Activated CD4-positive, alpha-beta T cell treated with anti-CD3 and anti-CD28 coated beads, Interleukin-2, amount 10 ng/mL, durations not matched to agents 24 days and 14 days (primary cell): Measurements from ENCODE around the gene CELSR2. TPM values are rescaled to one million over a fixed set of nuclear protein-coding genes. Genes with fewer than 3 reads are reported as not detected.

Source experiments
- DNase-seq: peaks from one replicate; pipeline ENCODE4 v3.0.0; 2022
- H3K27ac Mint-ChIP-seq: one replicate; pipeline ENCODE4 v1.8.0; 2022; ENCODE audit warnings: mild to moderate bottlenecking, mixed read lengths
- H3K27me3 Mint-ChIP-seq: one replicate; pipeline ENCODE4 v1.8.0; 2022; ENCODE audit warnings: mixed read lengths
- H3K36me3 Mint-ChIP-seq: one replicate; pipeline ENCODE4 v1.8.0; 2022; ENCODE audit warnings: low read depth, mild to moderate bottlenecking, mixed read lengths
- H3K4me1 Mint-ChIP-seq: one replicate; pipeline ENCODE4 v1.8.0; 2021; ENCODE audit warnings: mixed read lengths
- H3K4me3 Mint-ChIP-seq: one replicate; pipeline ENCODE4 v1.8.0; 2022; ENCODE audit warnings: mild to moderate bottlenecking, moderate library complexity, mixed read lengths
- H3K9me3 Mint-ChIP-seq: one replicate; pipeline ENCODE4 v1.8.0; 2021; ENCODE audit warnings: mixed read lengths
- intact Hi-C: fragments of 100-400 bp; cut with micrococcal nuclease; formaldehyde crosslinking; loops from one replicate; pipeline ENCODE4 v1.15.1; 2023
- total RNA-seq: library from RNA; stranded (reverse); gene quantifications from 2 replicates; pipeline ENCODE4 v1.2.3, GENCODE V29; 2022

Gene CELSR2
- total RNA-seq, 1 donor from 2014 or later = 4.1 TPM

- H3K4me1 Mint-ChIP-seq = peaks cover 4% of the 10 kb centered on the region
- peaks cover 14% of the 10 kb centered on the region for H3K27me3 Mint-ChIP-seq
- H3K27ac Mint-ChIP-seq = no peak overlapping the region
- no peaks in the 10 kb centered on the region for H3K9me3 Mint-ChIP-seq
- DNase-seq = no peak
- H3K36me3 Mint-ChIP-seq = no peaks in the 10 kb centered on the region
- intact Hi-C loops = no loop called here
- H3K4me3 Mint-ChIP-seq = peak overlapping the region; percentile 62
Measured at GRCh38 chr1:109250454-109251276, 1.3 kb downstream of the CELSR2 start.

GRCh38 chr1:109251277-109252166 is 2.2 kb downstream of the CELSR2 start:
- no peaks in the 10 kb centered on the region for H3K36me3 Mint-ChIP-seq
- no peaks in the 10 kb centered on the region for H3K9me3 Mint-ChIP-seq
- peaks cover 15% of the 10 kb centered on the region for H3K27me3 Mint-ChIP-seq
- intact Hi-C loops = no loop called here
- peak overlapping the region; percentile 30 for H3K4me3 Mint-ChIP-seq
- no peak for DNase-seq
- H3K4me1 Mint-ChIP-seq = peaks cover 4% of the 10 kb centered on the region
- no peak overlapping the region for H3K27ac Mint-ChIP-seq

GRCh38 chr1:109252167-109252892 is 3.0 kb downstream of the CELSR2 start:
- peaks cover 12% of the 10 kb centered on the region for H3K27me3 Mint-ChIP-seq
- intact Hi-C loops = no loop called here
- H3K4me1 Mint-ChIP-seq = peaks cover 4% of the 10 kb centered on the region
- H3K36me3 Mint-ChIP-seq = no peaks in the 10 kb centered on the region
- no peaks in the 10 kb centered on the region for H3K9me3 Mint-ChIP-seq
- no peak for DNase-seq
- H3K4me3 Mint-ChIP-seq = no peak overlapping the region
- no peak overlapping the region for H3K27ac Mint-ChIP-seq

- no peaks in the 10 kb centered on the region for H3K9me3 Mint-ChIP-seq
- H3K4me3 Mint-ChIP-seq = no peak overlapping the region
- DNase-seq = no peak
- intact Hi-C loops = no loop called here
- no peaks in the 10 kb centered on the region for H3K36me3 Mint-ChIP-seq
- peaks cover 12% of the 10 kb centered on the region for H3K27me3 Mint-ChIP-seq
- no peak overlapping the region for H3K27ac Mint-ChIP-seq
- peaks cover 4% of the 10 kb centered on the region for H3K4me1 Mint-ChIP-seq
Measured at GRCh38 chr1:109252893-109253802, 3.8 kb downstream of the CELSR2 start.

- Mint-ChIP-seq H3K36me3 (no peaks in the 10 kb centered on the region), H3K4me1 (peaks cover 4% of the 10 kb centered on the region), H3K27me3 (peaks cover 12% of the 10 kb centered on the region), H3K4me3 (no peak overlapping the region), H3K27ac (no peak overlapping the region), H3K9me3 (no peaks in the 10 kb centered on the region)
- DNase-seq = no peak
- intact Hi-C loops = no loop called here
Measured at GRCh38 chr1:109253803-109254620, 4.7 kb downstream of the CELSR2 start.

- H3K4me1 Mint-ChIP-seq = peaks cover 2% of the 10 kb centered on the region
- no peak overlapping the region for H3K27ac Mint-ChIP-seq
- peaks cover 12% of the 10 kb centered on the region for H3K27me3 Mint-ChIP-seq
- intact Hi-C loops = no loop called here
- DNase-seq = no peak
- no peaks in the 10 kb centered on the region for H3K36me3 Mint-ChIP-seq
- H3K4me3 Mint-ChIP-seq = no peak overlapping the region
- no peaks in the 10 kb centered on the region for H3K9me3 Mint-ChIP-seq
Measured at GRCh38 chr1:109254621-109255096, 5.3 kb downstream of the CELSR2 start.

GRCh38 chr1:109255097-109255651 is 5.8 kb downstream of the CELSR2 start:
- Mint-ChIP-seq H3K27me3 (peaks cover 12% of the 10 kb centered on the region), H3K36me3 (no peaks in the 10 kb centered on the region), H3K4me3 (no peak overlapping the region), H3K4me1 (peaks cover 2% of the 10 kb centered on the region), H3K27ac (no peak overlapping the region), H3K9me3 (no peaks in the 10 kb centered on the region)
- DNase-seq = no peak
- intact Hi-C loops = no loop called here

- peaks cover 11% of the 10 kb centered on the region for H3K27me3 Mint-ChIP-seq
- intact Hi-C loops = no loop called here
- no peak for DNase-seq
- H3K4me1 Mint-ChIP-seq = peaks cover under 1% of the 10 kb centered on the region
- no peaks in the 10 kb centered on the region for H3K9me3 Mint-ChIP-seq
- no peaks in the 10 kb centered on the region for H3K36me3 Mint-ChIP-seq
- H3K4me3 Mint-ChIP-seq = no peak overlapping the region
- H3K27ac Mint-ChIP-seq = no peak overlapping the region
Measured at GRCh38 chr1:109255678-109256077, 6.3 kb downstream of the CELSR2 start.

GRCh38 chr1:109256085-109256484 is 6.7 kb downstream of the CELSR2 start:
- DNase-seq = no peak
- intact Hi-C loops = no loop called here
- H3K27ac Mint-ChIP-seq = no peak overlapping the region
- peaks cover 8% of the 10 kb centered on the region for H3K27me3 Mint-ChIP-seq
- no peaks in the 10 kb centered on the region for H3K36me3 Mint-ChIP-seq
- H3K4me3 Mint-ChIP-seq = no peak overlapping the region
- H3K4me1 Mint-ChIP-seq = no peaks in the 10 kb centered on the region
- H3K9me3 Mint-ChIP-seq = no peaks in the 10 kb centered on the region

GRCh38 chr1:109256971-109257681 is 7.8 kb downstream of the CELSR2 start:
- no peak for DNase-seq
- H3K27me3 Mint-ChIP-seq = peaks cover 3% of the 10 kb centered on the region
- intact Hi-C loops = no loop called here
- H3K4me3 Mint-ChIP-seq = no peak overlapping the region
- H3K9me3 Mint-ChIP-seq = no peaks in the 10 kb centered on the region
- no peaks in the 10 kb centered on the region for H3K4me1 Mint-ChIP-seq
- H3K36me3 Mint-ChIP-seq = no peaks in the 10 kb centered on the region
- no peak overlapping the region for H3K27ac Mint-ChIP-seq

- no peaks in the 10 kb centered on the region for H3K4me1 Mint-ChIP-seq
- H3K36me3 Mint-ChIP-seq = no peaks in the 10 kb centered on the region
- H3K9me3 Mint-ChIP-seq = no peaks in the 10 kb centered on the region
- H3K4me3 Mint-ChIP-seq = no peak overlapping the region
- no peak overlapping the region for H3K27ac Mint-ChIP-seq
- peaks cover 3% of the 10 kb centered on the region for H3K27me3 Mint-ChIP-seq
- intact Hi-C loops = no loop called here
- DNase-seq = no peak
Measured at GRCh38 chr1:109257682-109258421, 8.5 kb downstream of the CELSR2 start.
